ENCODE results near the gene DHRS3.

DHRS3 gene

DNA sequence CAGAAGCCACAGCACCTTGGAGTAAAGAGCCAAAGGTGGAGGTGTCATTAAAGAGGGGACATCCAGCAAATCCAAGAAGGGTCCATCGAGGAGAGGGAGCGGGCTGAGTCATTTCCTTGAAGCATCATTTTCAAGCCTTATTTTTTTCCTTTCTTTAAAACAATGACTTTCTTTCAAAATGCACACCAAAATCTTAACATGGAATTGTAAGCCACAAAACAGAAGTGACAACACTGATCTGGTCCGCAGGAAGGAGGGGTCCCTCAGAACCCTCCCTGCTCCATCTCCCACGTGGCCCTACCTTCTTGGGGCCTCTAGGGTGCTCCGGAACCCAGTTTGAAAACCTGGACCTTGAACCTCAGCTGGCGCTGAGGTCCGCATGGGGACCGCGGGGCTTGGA, 14.8 kb downstream of the DHRS3 start:
- peak overlapping the region; percentile 67 for H3K27ac ChIP-seq (ENCODE audit: low read length)
- no peaks in the 10 kb centered on the region for H3K27me3 ChIP-seq (ENCODE audit: low read depth, low read length)
- H3K9me3 ChIP-seq (ENCODE audit: control insufficient read depth in 1 of 2, low read length in 2 of 2) = no peaks in the 10 kb centered on the region
- no peaks in the 10 kb centered on the region for H3K36me3 ChIP-seq (ENCODE audit: control insufficient read depth in 1 of 2, insufficient read depth in 2 of 2, low read length in 2 of 2)
- peaks cover 25 to 44% of the 10 kb centered on the region in 2 donors for H3K4me1 ChIP-seq (ENCODE audit: control insufficient read depth in 1 of 2, insufficient read depth in 2 of 2, low read length in 2 of 2)
- no peak overlapping the region for H3K4me3 ChIP-seq (ENCODE audit: low read depth in 1 of 2, low read length in 2 of 2)

DNA sequence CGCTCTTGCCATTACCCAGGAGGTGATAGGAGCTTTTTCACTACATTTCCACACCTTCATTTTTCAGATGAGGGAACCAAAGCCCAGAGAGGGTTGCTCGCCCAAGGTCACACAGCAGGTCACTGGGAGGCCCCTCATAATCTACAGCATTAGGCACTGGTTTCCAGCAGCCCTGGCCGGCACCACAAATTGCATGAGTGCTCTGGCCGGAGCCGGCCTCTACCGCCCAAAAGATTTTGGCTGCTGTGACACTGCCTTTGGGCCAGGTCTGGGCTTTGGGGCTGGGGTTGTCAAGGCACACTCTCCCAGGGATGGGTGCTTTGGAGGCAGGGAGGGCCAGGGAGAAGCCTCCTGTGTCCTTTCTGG, 15.4 kb downstream of the DHRS3 start:
- H3K9me3 ChIP-seq (ENCODE audit: control insufficient read depth in 1 of 2, low read length in 2 of 2) = no peaks in the 10 kb centered on the region
- H3K36me3 ChIP-seq (ENCODE audit: control insufficient read depth in 1 of 2, insufficient read depth in 2 of 2, low read length in 2 of 2) = no peaks in the 10 kb centered on the region
- no peak overlapping the region for H3K27ac ChIP-seq (ENCODE audit: low read length)
- peaks cover 25 to 50% of the 10 kb centered on the region in 2 donors for H3K4me1 ChIP-seq (ENCODE audit: control insufficient read depth in 1 of 2, insufficient read depth in 2 of 2, low read length in 2 of 2)
- no peak overlapping the region for H3K4me3 ChIP-seq (ENCODE audit: low read depth in 1 of 2, low read length in 2 of 2)
- H3K27me3 ChIP-seq (ENCODE audit: low read depth, low read length) = no peaks in the 10 kb centered on the region

DNA sequence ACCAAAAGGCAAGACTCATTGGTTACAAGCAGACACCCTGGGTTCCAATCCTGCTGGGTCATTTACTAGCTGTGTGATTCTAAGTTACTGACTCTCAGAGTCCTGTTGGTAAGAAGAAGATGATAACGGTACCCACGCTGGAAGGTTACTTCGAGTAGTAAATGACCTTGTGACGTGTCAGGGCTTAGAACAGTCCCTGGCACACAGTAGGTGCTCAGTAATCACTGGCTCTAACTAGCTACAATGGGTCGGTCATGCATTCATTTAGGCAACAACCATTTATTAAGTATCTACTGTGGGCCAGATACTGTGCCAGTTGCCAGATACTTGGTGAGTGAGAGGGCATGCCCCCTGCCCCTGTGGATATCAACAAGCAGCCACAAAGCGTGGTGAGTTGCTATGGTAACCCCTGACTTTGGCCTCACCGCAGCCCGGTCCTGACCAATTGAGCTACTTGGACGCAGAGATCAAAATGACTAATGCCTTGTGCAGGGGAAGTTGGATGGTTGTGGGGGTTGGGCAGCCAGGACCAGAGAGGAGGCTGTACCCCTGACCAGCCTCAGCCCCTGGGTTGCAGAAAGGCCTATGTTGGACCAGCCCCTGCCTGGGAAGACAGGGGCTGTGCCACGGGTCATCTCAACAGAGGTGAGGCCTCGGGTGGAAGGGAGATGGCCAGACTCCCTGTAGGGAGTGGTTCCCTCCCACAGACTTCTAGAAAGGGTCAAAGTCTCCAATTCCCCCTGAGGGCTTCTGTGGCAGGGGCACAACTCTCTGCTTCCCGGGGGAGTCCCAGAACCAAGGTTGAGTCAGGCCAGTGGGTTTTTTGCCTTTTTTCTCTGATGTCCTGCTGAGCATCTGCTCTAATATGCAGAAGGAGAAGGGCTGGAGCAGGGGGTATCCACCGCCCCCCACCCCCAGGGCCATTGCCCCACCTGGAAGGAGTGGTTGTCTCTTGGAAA, 16.0 kb downstream of the DHRS3 start:
- H3K36me3 ChIP-seq (ENCODE audit: control insufficient read depth in 1 of 2, insufficient read depth in 2 of 2, low read length in 2 of 2) = no peaks in the 10 kb centered on the region
- no peak overlapping the region for H3K27ac ChIP-seq (ENCODE audit: low read length)
- H3K4me1 ChIP-seq (ENCODE audit: control insufficient read depth in 1 of 2, insufficient read depth in 2 of 2, low read length in 2 of 2) = peaks cover 25 to 56% of the 10 kb centered on the region in 2 donors
- no peaks in the 10 kb centered on the region for H3K9me3 ChIP-seq (ENCODE audit: control insufficient read depth in 1 of 2, low read length in 2 of 2)
- H3K27me3 ChIP-seq (ENCODE audit: low read depth, low read length) = no peaks in the 10 kb centered on the region
- H3K4me3 ChIP-seq (ENCODE audit: low read depth in 1 of 2, low read length in 2 of 2) = no peak overlapping the region

DNA sequence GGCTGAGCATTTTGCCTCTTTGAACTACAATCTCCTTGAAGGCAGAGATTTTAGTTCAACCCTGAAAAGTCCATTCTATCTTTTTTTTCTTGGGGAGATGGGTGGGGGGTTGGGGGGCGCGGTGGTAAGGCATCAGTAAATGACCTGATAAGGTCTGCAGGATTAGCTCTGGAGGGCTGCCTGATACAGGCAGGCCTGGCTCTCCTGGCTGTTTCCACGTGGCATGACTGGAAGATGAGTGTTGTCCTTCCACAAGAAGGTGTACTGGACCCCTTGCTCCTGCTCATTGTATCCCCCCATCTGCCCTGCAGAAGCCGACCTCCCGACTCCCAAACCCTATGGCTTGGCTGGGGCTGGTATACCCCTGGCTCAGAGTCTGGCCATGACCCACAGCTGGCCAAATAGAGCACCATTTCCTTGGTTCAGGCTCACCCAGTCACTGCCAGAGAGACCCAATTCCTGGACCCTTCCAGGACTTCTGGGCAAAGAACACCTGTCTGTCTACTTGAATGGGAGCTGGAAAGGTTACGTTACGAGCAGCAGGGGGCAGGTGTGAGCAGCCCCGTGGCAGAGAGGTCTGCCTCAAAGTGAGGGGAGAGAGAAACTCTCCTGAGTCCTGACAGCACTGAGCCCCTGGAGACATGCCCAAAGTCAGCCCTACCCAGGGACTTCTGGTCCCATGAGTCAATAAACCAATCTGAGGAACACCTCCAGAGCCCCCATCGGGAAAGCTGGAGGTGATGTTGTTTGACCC, 17.0 kb downstream of the DHRS3 start:
- Histone ChIP-seq H3K27ac (ENCODE audit: low read length) (peak overlapping the region; percentile 9), H3K4me1 (ENCODE audit: control insufficient read depth in 1 of 2, insufficient read depth in 2 of 2, low read length in 2 of 2) (peaks cover 31 to 65% of the 10 kb centered on the region in 2 donors), H3K4me3 (ENCODE audit: low read depth in 1 of 2, low read length in 2 of 2) (no peak overlapping the region), H3K36me3 (ENCODE audit: control insufficient read depth in 1 of 2, insufficient read depth in 2 of 2, low read length in 2 of 2) (no peaks in the 10 kb centered on the region), H3K27me3 (ENCODE audit: low read depth, low read length) (no peaks in the 10 kb centered on the region), H3K9me3 (ENCODE audit: control insufficient read depth in 1 of 2, low read length in 2 of 2) (no peaks in the 10 kb centered on the region)

DNA sequence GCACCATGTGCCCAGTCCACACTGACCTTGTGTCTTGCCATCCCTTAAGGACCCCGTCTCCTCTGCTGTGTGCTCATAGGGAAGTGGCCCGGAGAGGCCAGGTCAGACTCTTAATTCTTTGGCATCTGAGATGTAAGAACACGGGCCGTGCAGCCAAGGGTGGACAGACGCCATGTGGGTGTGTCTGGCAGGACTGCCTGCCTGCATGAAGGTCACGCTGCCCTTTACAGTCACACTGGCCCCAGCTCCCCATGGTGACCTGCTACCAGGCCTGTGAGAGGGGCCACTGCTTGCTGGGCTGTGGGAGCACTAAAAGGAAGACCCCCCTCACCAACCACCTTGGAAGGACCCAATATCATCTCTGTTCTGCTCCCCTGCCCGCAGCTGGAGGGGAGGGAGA, 17.7 kb downstream of the DHRS3 start:
- Histone ChIP-seq H3K27ac (ENCODE audit: low read length) (peak overlapping the region; percentile 9), H3K9me3 (ENCODE audit: control insufficient read depth in 1 of 2, low read length in 2 of 2) (no peaks in the 10 kb centered on the region), H3K4me1 (ENCODE audit: control insufficient read depth in 1 of 2, insufficient read depth in 2 of 2, low read length in 2 of 2) (peaks cover 31 to 72% of the 10 kb centered on the region in 2 donors)

DNA sequence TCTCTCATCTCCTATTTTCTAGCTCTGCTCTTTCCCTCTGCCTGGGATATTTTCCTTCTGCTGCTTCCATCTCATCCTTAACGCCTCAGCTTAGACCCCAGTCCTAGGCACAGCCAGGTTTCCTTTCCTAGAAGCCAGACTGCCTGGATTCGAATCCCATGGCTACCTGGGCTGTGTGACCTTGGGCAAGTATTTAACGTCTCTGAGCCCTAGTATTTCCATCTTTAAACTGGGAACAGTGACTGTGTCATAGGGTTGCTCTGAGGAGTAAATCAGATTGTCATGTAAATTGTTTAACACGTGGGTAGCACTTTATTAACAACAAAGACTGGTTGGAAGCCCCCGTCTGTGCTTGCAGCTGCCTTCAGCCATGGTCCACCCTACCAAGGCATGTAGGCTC, 18.4 kb downstream of the DHRS3 start:
- Histone ChIP-seq H3K4me3 (ENCODE audit: low read depth in 1 of 2, low read length in 2 of 2) (no peak overlapping the region), H3K4me1 (ENCODE audit: control insufficient read depth in 1 of 2, insufficient read depth in 2 of 2, low read length in 2 of 2) (peaks cover 31 to 76% of the 10 kb centered on the region in 2 donors), H3K9me3 (ENCODE audit: control insufficient read depth in 1 of 2, low read length in 2 of 2) (no peaks in the 10 kb centered on the region), H3K36me3 (ENCODE audit: control insufficient read depth in 1 of 2, insufficient read depth in 2 of 2, low read length in 2 of 2) (no peaks in the 10 kb centered on the region), H3K27me3 (ENCODE audit: low read depth, low read length) (no peaks in the 10 kb centered on the region), H3K27ac (ENCODE audit: low read length) (no peak overlapping the region)

More for the DNA sequence above, 17.7 kb downstream of the DHRS3 start:
- no peaks in the 10 kb centered on the region for H3K36me3 ChIP-seq (ENCODE audit: control insufficient read depth in 1 of 2, insufficient read depth in 2 of 2, low read length in 2 of 2)
- H3K4me3 ChIP-seq (ENCODE audit: low read depth in 1 of 2, low read length in 2 of 2) = no peak overlapping the region
- no peaks in the 10 kb centered on the region for H3K27me3 ChIP-seq (ENCODE audit: low read depth, low read length)

DNA sequence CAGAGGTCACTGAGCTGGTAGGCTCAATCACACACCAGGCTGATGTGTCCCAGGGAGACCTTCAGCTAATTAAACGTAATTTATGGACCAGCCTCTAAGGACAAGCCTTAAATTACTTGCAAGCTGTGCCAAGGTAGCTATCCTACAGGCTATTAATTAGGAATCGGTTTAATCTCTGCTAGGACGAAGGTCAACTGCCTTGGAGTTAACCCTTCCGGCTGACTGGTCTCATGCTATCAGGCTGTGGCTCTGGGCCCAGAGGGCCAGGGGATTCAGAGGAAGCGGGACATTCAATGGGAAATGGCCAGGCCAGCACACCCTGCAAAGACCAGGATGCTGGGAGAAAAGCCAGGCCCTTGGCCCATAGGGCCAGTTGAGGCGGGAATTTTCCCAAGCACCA, 19.0 kb downstream of the DHRS3 start:
- peak overlapping the region; percentile 12 for H3K27ac ChIP-seq (ENCODE audit: low read length)

DNA sequence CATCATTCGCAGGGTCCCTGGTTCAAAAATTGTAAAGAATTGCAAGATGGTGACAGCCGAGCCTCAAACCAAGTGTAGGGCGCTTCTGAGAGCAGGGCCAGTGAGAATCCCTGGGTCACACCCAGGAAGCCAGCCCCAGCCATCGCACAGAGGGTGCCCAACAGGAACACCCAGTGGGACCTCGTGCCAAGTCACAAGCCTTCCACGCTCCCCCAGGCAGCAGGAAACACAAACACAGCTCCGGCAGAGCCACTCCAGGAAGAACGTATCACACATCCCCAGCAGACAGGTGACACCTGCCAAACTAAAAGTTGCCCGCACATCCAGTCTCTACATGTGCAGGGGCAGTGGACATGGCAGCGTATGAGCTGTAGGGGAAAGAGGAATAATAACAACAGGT, 20.2 kb downstream of the DHRS3 start:
- H3K4me1 ChIP-seq (ENCODE audit: control insufficient read depth in 1 of 2, insufficient read depth in 2 of 2, low read length in 2 of 2) = peaks cover 32 to 74% of the 10 kb centered on the region in 2 donors
- H3K36me3 ChIP-seq (ENCODE audit: control insufficient read depth in 1 of 2, insufficient read depth in 2 of 2, low read length in 2 of 2) = no peaks in the 10 kb centered on the region
- H3K9me3 ChIP-seq (ENCODE audit: control insufficient read depth in 1 of 2, low read length in 2 of 2) = no peaks in the 10 kb centered on the region

More for the DNA sequence above, 19.0 kb downstream of the DHRS3 start:
- Histone ChIP-seq H3K9me3 (ENCODE audit: control insufficient read depth in 1 of 2, low read length in 2 of 2) (no peaks in the 10 kb centered on the region), H3K4me3 (ENCODE audit: low read depth in 1 of 2, low read length in 2 of 2) (no peak overlapping the region), H3K4me1 (ENCODE audit: control insufficient read depth in 1 of 2, insufficient read depth in 2 of 2, low read length in 2 of 2) (peaks cover 34 to 76% of the 10 kb centered on the region in 2 donors), H3K27me3 (ENCODE audit: low read depth, low read length) (no peaks in the 10 kb centered on the region), H3K36me3 (ENCODE audit: control insufficient read depth in 1 of 2, insufficient read depth in 2 of 2, low read length in 2 of 2) (no peaks in the 10 kb centered on the region)

DNA sequence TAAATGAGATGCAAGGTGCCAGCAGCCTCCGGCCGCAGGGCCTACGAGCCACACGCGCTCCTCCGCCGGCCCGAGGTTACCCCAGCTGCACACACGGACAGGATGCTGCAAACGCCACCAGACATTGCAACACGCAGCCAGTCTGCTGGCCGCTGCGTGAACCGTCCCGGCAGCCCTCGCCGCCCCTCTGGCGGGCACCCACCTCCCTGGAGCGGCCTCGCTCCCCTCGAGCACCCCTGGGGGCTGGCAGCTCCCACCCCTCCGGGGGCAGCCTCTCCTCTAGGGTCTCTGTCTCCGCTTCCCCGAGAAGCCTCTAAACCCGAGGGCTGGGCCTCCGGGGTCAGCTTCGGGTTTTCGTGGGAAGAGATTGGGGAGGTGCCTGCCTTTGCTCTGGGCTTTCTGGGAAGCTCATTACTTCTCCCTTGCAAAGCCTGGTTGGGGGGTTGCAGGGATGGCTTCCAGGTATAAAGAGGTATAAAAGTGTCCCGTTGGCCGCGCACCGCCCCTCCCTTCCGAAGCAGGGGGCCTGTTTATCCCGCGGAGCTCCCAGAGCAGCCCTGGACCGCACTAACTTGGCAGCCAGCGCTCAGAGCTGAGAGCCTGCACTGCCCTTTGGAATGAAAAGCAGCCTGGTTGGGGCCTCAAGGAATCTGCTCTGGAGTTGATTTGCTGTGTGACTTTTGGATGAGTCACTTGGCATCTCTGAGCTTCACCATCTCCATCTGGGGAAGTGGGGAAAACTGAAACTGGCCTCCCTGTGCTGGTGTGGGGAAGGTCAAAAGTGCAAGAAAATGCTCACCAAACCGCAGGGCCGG, 21.8 kb downstream of the DHRS3 start:
- H3K36me3 ChIP-seq (ENCODE audit: control insufficient read depth in 1 of 2, insufficient read depth in 2 of 2, low read length in 2 of 2) = no peaks in the 10 kb centered on the region
- H3K4me1 ChIP-seq (ENCODE audit: control insufficient read depth in 1 of 2, insufficient read depth in 2 of 2, low read length in 2 of 2) = peaks cover 32 to 73% of the 10 kb centered on the region in 2 donors
- H3K4me3 ChIP-seq (ENCODE audit: low read depth in 1 of 2, low read length in 2 of 2) = peak overlapping the region; percentile 42 to 59
- H3K27me3 ChIP-seq (ENCODE audit: low read depth, low read length) = no peaks in the 10 kb centered on the region
- H3K9me3 ChIP-seq (ENCODE audit: control insufficient read depth in 1 of 2, low read length in 2 of 2) = no peaks in the 10 kb centered on the region
- H3K27ac ChIP-seq (ENCODE audit: low read length) = peak overlapping the region; percentile 63

More for the DNA sequence above, 20.2 kb downstream of the DHRS3 start:
- no peak overlapping the region for H3K27ac ChIP-seq (ENCODE audit: low read length)
- no peaks in the 10 kb centered on the region for H3K27me3 ChIP-seq (ENCODE audit: low read depth, low read length)
- H3K4me3 ChIP-seq (ENCODE audit: low read depth in 1 of 2, low read length in 2 of 2) = no peak overlapping the region

DNA sequence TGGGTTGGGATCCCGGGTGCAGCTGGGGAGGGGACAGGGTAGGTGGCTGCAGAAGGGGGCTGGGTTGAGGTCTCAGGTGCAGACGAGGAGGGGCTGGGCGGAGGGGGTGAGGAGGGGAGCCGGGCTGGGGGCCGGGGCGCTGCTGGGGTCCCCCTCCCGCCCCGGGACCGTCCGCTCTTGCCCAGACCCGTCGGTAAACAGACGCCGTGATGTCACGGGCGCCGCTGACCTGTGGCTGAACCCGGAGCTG, 22.3 kb downstream of the DHRS3 start:
- Histone ChIP-seq H3K4me1 (ENCODE audit: control insufficient read depth in 1 of 2, insufficient read depth in 2 of 2, low read length in 2 of 2) (peaks cover 27 to 71% of the 10 kb centered on the region in 2 donors), H3K4me3 (ENCODE audit: low read depth in 1 of 2, low read length in 2 of 2) (peak overlapping the region in 1 of 2 donors; percentile 59), H3K27ac (ENCODE audit: low read length) (no peak overlapping the region), H3K27me3 (ENCODE audit: low read depth, low read length) (no peaks in the 10 kb centered on the region), H3K36me3 (ENCODE audit: control insufficient read depth in 1 of 2, insufficient read depth in 2 of 2, low read length in 2 of 2) (no peaks in the 10 kb centered on the region), H3K9me3 (ENCODE audit: control insufficient read depth in 1 of 2, low read length in 2 of 2) (no peaks in the 10 kb centered on the region)

Data from muscle layer of duodenum (tissue), 2 donors.